Measurements from ENCODE around the gene DUSP12.

- no peak for TF ChIP-seq POLR2A (IDR thresholded peaks at IDR 0.05; ENCODE audit: extremely low read depth, insufficient read length)
- TF ChIP-seq CTCF (IDR thresholded peaks at IDR 0.05; ENCODE audit: low read depth, low read length), result no peak
- no peak for TF ChIP-seq MAX (IDR thresholded peaks at IDR 0.05; ENCODE audit: low read depth, low read length)
- TF ChIP-seq MYC (IDR thresholded peaks at IDR 0.05; ENCODE audit: low read depth, low read length), result no peak
Observed at GRCh38 chr1:161722406-161722805, 27.2 kb upstream of the DUSP12 start.
